Transverse colon (tissue), 4 donors: ENCODE data around the gene HSF2BP.

Experiments used
- CTCF ChIP-seq, 5 experiments: fragments of 200-600 bp in 3 of 5; fragments of 450-650 bp in 2 of 5; sonication (generic) in 3 of 5; IDR thresholded peaks; 1 replicate in 2 of 5; 2 replicates in 3 of 5; pipeline ENCODE4 v1.5.1; 2016 to 2017; ENCODE audit warnings: antibody characterized with exemption in 5 of 5, inconsistent platforms in 3 of 5, mild to moderate bottlenecking in 2 of 5, moderate library complexity in 1 of 5
- EP300 ChIP-seq: sonication (generic); formaldehyde crosslinking; IDR thresholded peaks from one replicate; pipeline ENCODE4 v1.6.1; 2017; ENCODE audit warnings: antibody characterized with exemption, low read depth
- POLR2A ChIP-seq: fragments of 450-650 bp; IDR thresholded peaks from one replicate; pipeline ENCODE4 v1.6.1; 2016; ENCODE audit warnings: antibody characterized with exemption, mild to moderate bottlenecking, moderate library complexity
- POLR2AphosphoS5 ChIP-seq, 3 donors: sonication (generic); formaldehyde crosslinking; IDR thresholded peaks; one replicate each; pipeline ENCODE4 v1.6.1; 2016; ENCODE audit warnings: antibody characterized with exemption in 3 of 3

- TF ChIP-seq CTCF (IDR thresholded peaks at IDR 0.05) (no peak), EP300 (no peak), POLR2A (no peak), POLR2AphosphoS5 (IDR thresholded peaks at IDR 0.05) (no peak)
Measured at GRCh38 chr21:43597052-43597451, 62.2 kb downstream of the HSF2BP start.
